Body of pancreas (tissue), 2 donors: ENCODE data around the gene ARRDC2. TPM values are rescaled to one million over a fixed set of nuclear protein-coding genes. Genes with fewer than 3 reads are reported as not detected.

Experiments used
- small RNA-seq: library from RNA; depleted of rRNA; stranded (forward); fragments of <200 nt; gene quantifications from one replicate; pipeline ENCODE3, GENCODE V24; 2016
- total RNA-seq, 2 donors: library from RNA; depleted of rRNA; stranded (reverse); fragments of >200 nt; gene quantifications; one replicate each; pipeline ENCODE4 v1.1.0, GENCODE V29; 2016

ARRDC2 gene
- total RNA-seq, 2 donors from 2014 or later, result 23.1 to 30.1 TPM

Small RNA genes within 50 kb of the gene (small RNA-seq; reads per million reads assigned to genes)
- not detected for gene RNA5SP468

Other genes starting within 250 kb of the ARRDC2 start
- gene B3GNT3, start 213.0 kb upstream of the ARRDC2 start, total RNA-seq, result 1 to 10 TPM; 2.0 to 6.0 TPM
- gene INSL3, start 186.7 kb upstream of the ARRDC2 start, total RNA-seq, result not detected
- 1 to 10 TPM; 2.0 to 3.1 TPM for gene JAK3, start 160.2 kb upstream of the ARRDC2 start, total RNA-seq
- 1,000 to 10,000 TPM; 1,158 to 1,588 TPM for gene RPL18A, start 148.3 kb upstream of the ARRDC2 start, total RNA-seq
- gene SLC5A5, start 136.2 kb upstream of the ARRDC2 start, total RNA-seq, result not detected
- gene CCDC124, start 75.2 kb upstream of the ARRDC2 start, total RNA-seq, result 10 to 100 TPM; 25.2 to 84.0 TPM
- gene KCNN1, start 41.1 kb upstream of the ARRDC2 start, total RNA-seq, result not detected
- 1 to 10 TPM in 1 of 2 donors, not detected in 1; 1.0 TPM for gene IL12RB1, start 78.8 kb downstream of the ARRDC2 start, total RNA-seq
- 10 to 100 TPM; 17.6 to 35.3 TPM for gene MAST3, start 89.6 kb downstream of the ARRDC2 start, total RNA-seq
- gene PIK3R2, start 145.0 kb downstream of the ARRDC2 start, total RNA-seq, result 10 to 100 TPM; 18.9 to 21.8 TPM
- 10 to 100 TPM; 30.3 to 32.9 TPM for gene IFI30, start 165.6 kb downstream of the ARRDC2 start, total RNA-seq
- gene MPV17L2, start 185.0 kb downstream of the ARRDC2 start, total RNA-seq, result 1 to 10 TPM; 3.4 to 5.6 TPM
- gene RAB3A, start 195.9 kb downstream of the ARRDC2 start, total RNA-seq, result 1 to 10 TPM in 1 of 2 donors, under 1 TPM in 1; 0.52 to 8.2 TPM
- under 1 TPM; under 0.01 to 0.26 TPM for gene PDE4C, start 218.3 kb downstream of the ARRDC2 start, total RNA-seq